Pancreas (tissue), 10 donors: ENCODE results near the gene TRMT10B. TPM values are rescaled to one million over a fixed set of nuclear protein-coding genes. Genes with fewer than 3 reads are reported as not detected.

Experiments
- ATAC-seq, 4 donors: fragments of 200-7000 bp; cut with Tn5 transposase; one replicate each; pipeline versions ENCODE4 v1.8.0 to v1.9.1; 2020; ENCODE audit warnings: mild to moderate bottlenecking in 4 of 4, moderate library complexity in 4 of 4
- DNase-seq, 6 donors: peaks; one replicate each; pipeline ENCODE4 v3.0.0-alpha.2; 2020
- FAIRE-seq: peaks from 2 replicates; lab custom pipeline; 2012; peaks lifted over from hg19 to GRCh38; lab: Jason Lieb, UNC
- H3K27ac ChIP-seq, 4 donors: fragments of 200-600 bp; sonication (generic); 1 replicate in 3 of 4; 2 replicates in 1 of 4; pipeline versions ENCODE4 v1.5.0 to v1.8.0; 2020
- H3K27me3 ChIP-seq, 4 donors: fragments of 200-600 bp; one replicate each; pipeline ENCODE4 v1.8.0; 2021
- H3K36me3 ChIP-seq, 3 donors: fragments of 200-600 bp; sonication (generic) in 1 of 3; one replicate each; pipeline versions ENCODE4 v1.5.0 to v1.8.0; 2020 to 2021
- H3K4me1 ChIP-seq, 3 donors: fragments of 200-600 bp; one replicate each; pipeline ENCODE4 v1.8.0; 2021
- H3K4me3 ChIP-seq, 4 donors: fragments of 200-600 bp; sonication (generic) in 2 of 4; one replicate each; pipeline versions ENCODE4 v1.5.0 to v1.8.0; 2020 to 2021
- H3K9me3 ChIP-seq, 4 donors: fragments of 200-600 bp; one replicate each; pipeline ENCODE4 v1.8.0; 2021
- CTCF ChIP-seq, 4 donors: fragments of 200-600 bp; sonication (generic) in 3 of 4; IDR thresholded peaks; one replicate each; pipeline versions ENCODE4 v1.5.0 to v1.8.0; 2021; ENCODE audit warnings: antibody characterized with exemption in 4 of 4
- WGBS, 2 donors: extraction: QIAGEN DNeasy Blood & Tissue Kit; methylation state at CpG; one replicate each; pipeline ENCODE4 v1.1.7; 2013; 5-methylcytosine and 5-hydroxymethylcytosine counted together
- intact Hi-C, 3 donors: fragments of 100-400 bp; cut with DNase I; formaldehyde crosslinking; loops; one replicate each; pipeline versions ENCODE4 v1.11.1 to v1.14.2; 2022
- polyA plus RNA-seq, 2 donors: library from polyadenylated mRNA; stranded (reverse); fragments of 200-250 nt; gene quantifications; one replicate each; pipeline ENCODE4 v1.2.3, GENCODE V29; 2013
- total RNA-seq, 6 donors: library from RNA; stranded (reverse); fragmentation: NEBNext Ultra II Directional in 4 of 6; extraction: Animal tissue kit (Norgen Biotek cat#: 25700) in 4 of 6; gene quantifications; one replicate each; pipeline versions ENCODE4 v1.2.1 to v1.2.4, GENCODE V29; 2021 to 2023
- donor health status: healthy with polysubstance abuse.
- donor health status: DM: no; HTN: no; CAD: no; lungs with moderate emphysema.
- donor health status: DM: no; HTN: no; CAD: no.
- donor health status: control.
- donor health status: control.
- donor health status: Bipolar disorder and iron deficiency.
- donor health status: DM: yes; HTN: yes; CAD: no.
- donor health status: DM: no; HTN: no; CAD: no.
- donor health status: DM: no; HTN: no; CAD: no.
- donor health status: DM: yes; HTN: yes; CAD: no.

The TRMT10B gene
- total and polyA plus RNA-seq, 8 donors = 4.0 to 8.8 (median 5.6) TPM

- Histone ChIP-seq H3K27me3 (no peaks in the 10 kb centered on the region), H3K4me1 (no peaks in the 10 kb centered on the region), H3K9me3 (no peaks in the 10 kb centered on the region), H3K4me3 (no peak overlapping the region), H3K36me3 (no peaks in the 10 kb centered on the region), H3K27ac (no peak overlapping the region)
- no peak for TF ChIP-seq CTCF (IDR thresholded peaks at IDR 0.05)
- WGBS, 2 donors = 86 to 92% methylated on average over 5 of the region's 5 CpGs
- FAIRE-seq (no peak), DNase-seq (no peak), ATAC-seq (no peak)
- intact Hi-C loops = no loop called here
Measured at GRCh38 chr9:37792122-37792521, 38.5 kb downstream of the TRMT10B start.

DNA sequence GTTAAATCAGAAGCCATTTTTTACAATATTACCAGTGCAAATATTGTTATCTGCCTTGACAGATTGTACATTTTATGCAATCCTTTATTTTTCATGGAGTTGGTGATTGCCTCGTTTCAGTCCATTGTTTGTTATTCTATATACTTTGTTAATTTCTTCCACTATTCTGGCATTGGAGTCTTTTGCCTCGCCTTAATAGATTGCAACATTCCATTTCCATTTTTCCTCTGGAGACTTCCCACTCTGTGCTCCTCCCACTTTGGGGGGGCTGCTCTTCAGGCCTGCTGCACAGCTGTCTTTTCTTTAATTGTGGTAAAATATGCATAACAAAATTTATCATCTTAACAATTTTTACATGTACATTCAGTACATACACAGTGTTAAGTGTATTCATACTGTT lies 42.6 kb downstream of the TRMT10B start:
- no peaks in the 10 kb centered on the region for H3K36me3 ChIP-seq
- no peaks in the 10 kb centered on the region for H3K9me3 ChIP-seq
- no peak for TF ChIP-seq CTCF (IDR thresholded peaks at IDR 0.05)
- intact Hi-C loops = no loop called here
- 52 to 55% methylated on average over 2 of the region's 2 CpGs for WGBS, 2 donors
- no peak for ATAC-seq
- H3K27me3 ChIP-seq = no peaks in the 10 kb centered on the region
- no peak for DNase-seq
- H3K4me1 ChIP-seq = peaks cover 0 to 4% (median 4%) of the 10 kb centered on the region in 3 donors
- FAIRE-seq = no peak
- H3K27ac ChIP-seq = no peak overlapping the region
- H3K4me3 ChIP-seq = no peak overlapping the region

DNA sequence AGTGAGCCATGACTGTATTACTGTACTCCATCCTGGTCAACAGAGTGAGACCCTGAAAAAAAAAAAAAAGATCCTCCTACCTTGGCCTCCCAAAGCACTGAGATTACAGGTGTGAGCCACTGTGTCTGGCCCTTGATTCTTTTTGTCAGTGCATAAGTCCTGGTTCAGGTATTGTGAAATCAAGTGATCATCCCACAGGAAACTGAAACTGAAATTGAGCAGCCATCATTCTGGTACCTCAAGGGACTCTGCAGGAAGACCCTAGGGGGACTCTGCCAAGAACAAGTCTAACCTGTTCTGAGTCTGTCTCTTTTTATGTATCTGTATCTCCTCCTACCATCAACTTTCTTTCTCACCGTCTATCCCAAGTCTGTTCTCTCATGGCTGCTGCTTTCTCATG lies 45.1 kb downstream of the TRMT10B start:
- FAIRE-seq = no peak
- 60 to 69% methylated on average over 1 of the region's 1 CpG for WGBS, 2 donors
- ATAC-seq = no peak

GRCh38 chr9:37800631-37801286 lies 47.2 kb downstream of the TRMT10B start, which contains the start of gene DCAF10:
DCAF10 (plus strand) TSS chr9:37800797; CDS start chr9:37800867, 70 bp downstream.
- peak; percentile 94 to 98 (median 96) for ATAC-seq
- H3K9me3 ChIP-seq = no peaks in the 10 kb centered on the region
- no peak for TF ChIP-seq CTCF (IDR thresholded peaks at IDR 0.05)
- no peak for FAIRE-seq
- intact Hi-C loops = no loop called here
- H3K27me3 ChIP-seq = no peaks in the 10 kb centered on the region
- H3K27ac ChIP-seq = peak within 1 kb of the TSS; percentile 67 to 91 (median 80)
- DNase-seq = peak; percentile 82 to 96 (median 91)
- 0 to 1% methylated on average over 49 to 72 of the region's 72 CpGs for WGBS, 2 donors
- H3K36me3 ChIP-seq = no peaks in the 10 kb centered on the region
- peaks cover 15 to 25% (median 20%) of the 10 kb centered on the region in 3 donors for H3K4me1 ChIP-seq
- H3K4me3 ChIP-seq = peak within 1 kb of the TSS; percentile 80 to 98 (median 95)

More for the DNA sequence above, 45.1 kb downstream of the TRMT10B start:
- Histone ChIP-seq H3K36me3 (no peaks in the 10 kb centered on the region), H3K9me3 (no peaks in the 10 kb centered on the region), H3K4me1 (peaks cover 12 to 24% (median 20%) of the 10 kb centered on the region in 3 donors), H3K4me3 (no peak overlapping the region), H3K27ac (no peak overlapping the region), H3K27me3 (no peaks in the 10 kb centered on the region)
- DNase-seq = no peak
- intact Hi-C loops = no loop called here
- no peak for TF ChIP-seq CTCF (IDR thresholded peaks at IDR 0.05)

GRCh38 chr9:37801287-37801850 lies 47.8 kb downstream of the TRMT10B start:
- intact Hi-C loops = no loop called here
- Histone ChIP-seq H3K27ac (peak overlapping the region; percentile 67 to 91 (median 80)), H3K27me3 (no peaks in the 10 kb centered on the region), H3K4me3 (peak overlapping the region; percentile 80 to 98 (median 95)), H3K9me3 (no peaks in the 10 kb centered on the region), H3K36me3 (no peaks in the 10 kb centered on the region), H3K4me1 (peaks cover 15 to 25% (median 20%) of the 10 kb centered on the region in 3 donors)
- DNase-seq (peak in 5 of 6 donors; percentile 18 to 73 (median 45)), FAIRE-seq (no peak), ATAC-seq (peak; percentile 46 to 64 (median 60))
- TF ChIP-seq CTCF (IDR thresholded peaks at IDR 0.05) = no peak
- 1% methylated on average over 45 of the region's 45 CpGs for WGBS, 2 donors
